ENCODE results near the gene PTPRR.

The PTPRR gene

DNA sequence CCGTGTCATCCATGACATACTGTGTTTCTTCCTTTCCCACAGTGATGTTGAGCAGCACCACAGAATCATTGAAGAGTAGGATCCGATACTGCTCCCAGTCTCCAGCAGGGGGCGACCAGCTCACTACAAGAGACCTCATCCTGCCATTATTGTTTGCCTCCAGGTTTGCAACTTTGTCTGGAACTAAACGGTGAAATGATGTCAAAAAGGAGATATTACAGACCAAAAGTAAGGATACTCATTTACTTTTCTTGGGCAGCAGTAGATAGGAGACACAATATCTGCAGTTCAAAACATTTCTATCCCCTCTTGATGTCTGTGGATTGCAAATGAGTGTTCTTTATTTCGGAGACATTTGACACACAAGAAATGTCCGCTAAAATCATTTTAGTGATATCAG is 330.5 kb downstream of the PTPRR start:
- DNase-seq = peak; percentile 50 to 56
